OCI-LY7 (cell line): ENCODE data around the gene MRPS34. TPM values are rescaled to one million over a fixed set of nuclear protein-coding genes. Genes with fewer than 3 reads are reported as not detected.

Experiments
- BruUV-seq: library from RNA; stranded (reverse); fragments of 400-500 nt; replicated peaks from 2 replicates; lab custom pipeline; 2021; lab: Mats Ljungman, UMichigan
- CTCF ChIA-PET: fragments of 300-600 bp; sonication (Branson Sonifier 250); formaldehyde crosslinking; loops from one replicate; lab custom pipeline; 2022; ENCODE audit warnings: antibody characterized with exemption; ENCODE audit not compliant: unreplicated experiment; lab: Charles Lee
- POLR2A ChIA-PET: fragments of 300-600 bp; sonication (Branson Sonifier 250); formaldehyde crosslinking; loops from one replicate; lab custom pipeline; 2022; ENCODE audit warnings: antibody characterized with exemption; lab: Charles Lee
- DNase-seq: peaks from one replicate; pipeline ENCODE4 v3.0.0-alpha.2; 2015; ENCODE audit warnings: low spot score
- H2AFZ ChIP-seq: fragments of 200-600 bp; sonication (generic), shearing (Covaris generic); 2 replicates; pipeline ENCODE4 v1.6.1; 2014; ENCODE audit warnings: mild to moderate bottlenecking, antibody characterized with exemption, low read length, moderate library complexity
- H3K27ac ChIP-seq: fragments of 200-600 bp; sonication (generic); 2 replicates; pipeline ENCODE4 v1.5.1; 2014; ENCODE audit warnings: mixed run types, low read depth, mild to moderate bottlenecking, moderate library complexity, low read length, inconsistent platforms; ENCODE audit not compliant: poor library complexity, severe bottlenecking
- H3K36me3 ChIP-seq: fragments of 200-600 bp; sonication (generic); 2 replicates; pipeline ENCODE4 v1.6.1; 2014; ENCODE audit warnings: mild to moderate bottlenecking, antibody characterized with exemption, low read length, moderate library complexity, mixed read lengths; ENCODE audit not compliant: insufficient read depth
- H3K4me1 ChIP-seq: fragments of 200-600 bp; sonication (generic); 2 replicates; pipeline ENCODE4 v1.5.1; 2014; ENCODE audit warnings: mild to moderate bottlenecking, low read length; ENCODE audit not compliant: insufficient read depth, poor library complexity, severe bottlenecking
- H3K4me2 ChIP-seq: fragments of 200-600 bp; sonication (generic); 2 replicates; pipeline ENCODE4 v1.6.1; 2014; ENCODE audit warnings: mild to moderate bottlenecking, low read length
- H3K4me3 ChIP-seq: fragments of 200-600 bp; sonication (generic); 2 replicates; pipeline ENCODE4 v1.5.1; 2014; ENCODE audit warnings: mild to moderate bottlenecking, low read depth, low read length; ENCODE audit not compliant: poor library complexity, severe bottlenecking
- H3K79me2 ChIP-seq: fragments of 200-600 bp; sonication (generic); 2 replicates; pipeline ENCODE4 v1.6.1; 2016; ENCODE audit warnings: low read depth, mild to moderate bottlenecking, low read length, moderate library complexity, mixed read lengths; ENCODE audit not compliant: insufficient read depth
- H3K9me2 ChIP-seq: fragments of 200-600 bp; sonication (generic); 2 replicates; pipeline ENCODE4 v1.6.1; 2016; ENCODE audit warnings: mild to moderate bottlenecking, low read length, mixed read lengths; ENCODE audit not compliant: insufficient read depth
- H3K9me3 ChIP-seq: fragments of 200-600 bp; sonication (generic); 2 replicates; pipeline ENCODE4 v1.6.1; 2014; ENCODE audit warnings: mild to moderate bottlenecking, mixed run types, low read length, mixed read lengths
- H4K20me1 ChIP-seq: fragments of 200-600 bp; sonication (generic); 2 replicates; pipeline ENCODE4 v1.6.1; 2014; ENCODE audit warnings: mild to moderate bottlenecking, antibody characterized with exemption, low read length, moderate library complexity, mixed read lengths; ENCODE audit not compliant: insufficient read depth
- CTCF ChIP-seq: fragments of 200-600 bp; sonication (generic); conservative IDR thresholded peaks from 2 replicates; pipeline ENCODE4 v1.5.1; 2014; ENCODE audit warnings: mild to moderate bottlenecking, antibody characterized with exemption, low read length, moderate library complexity, mixed read lengths
- EZH2phosphoT487 ChIP-seq: fragments of 200-600 bp; sonication (generic); IDR thresholded peaks from 2 replicates; pipeline ENCODE4 v1.6.1; 2018; ENCODE audit warnings: low read depth, borderline replicate concordance, mild to moderate bottlenecking, mixed run types, antibody characterized with exemption, low read length, moderate library complexity, mixed read lengths
- intact Hi-C: fragments of 100-400 bp; cut with micrococcal nuclease; formaldehyde crosslinking; loops from one replicate; pipeline ENCODE4 v1.10.0; 2022; ENCODE audit not compliant: unreplicated experiment
- total RNA-seq, 2 experiments: library from RNA; depleted of rRNA in 1 of 2; stranded (reverse); fragments of >200 nt in 1 of 2; shearing (Covaris generic) in 1 of 2; gene quantifications; 2 replicates each; pipeline ENCODE4 v1.2.3, GENCODE V29; 2014 to 2022

Gene MRPS34
- total RNA-seq, 2 experiments from 2014 or later = 170 to 196 TPM

GRCh38 chr16:1770328-1771187 lies 2.4 kb downstream of the MRPS34 start:
- peak; percentile 18 for DNase-seq
- Histone ChIP-seq H3K79me2 (peaks cover 26% of the 10 kb centered on the region; the same call in 1 of the 2 replicates), H3K9me2 (no peaks in the 10 kb centered on the region), H3K4me1 (peaks cover 23% of the 10 kb centered on the region), H2AFZ (no peak overlapping the region), H3K27ac (peak overlapping the region; percentile 89), H4K20me1 (no peaks in the 10 kb centered on the region), H3K4me2 (peak overlapping the region; percentile 100), H3K4me3 (peak overlapping the region; percentile 98), H3K36me3 (peaks cover 66% of the 10 kb centered on the region), H3K9me3 (no peaks in the 10 kb centered on the region)
- no peak for TF ChIP-seq CTCF
- no peak for TF ChIP-seq EZH2phosphoT487
- intact Hi-C loops = loop anchor here (5.0 kb wide), 1 partner anchor 158 kb away; the partner anchor contains the start of genes CRAMP1 and IFT140
- CTCF ChIA-PET = no interaction called here
- POLR2A ChIA-PET = no interaction called here
- no TSS peak for BruUV-seq

- Histone ChIP-seq H4K20me1 (no peaks in the 10 kb centered on the region), H3K27ac (no peak overlapping the region)
Observed at GRCh38 chr16:1769402-1770300, 3.3 kb downstream of the MRPS34 start.

More at GRCh38 chr16:1769402-1770300, 3.3 kb downstream of the MRPS34 start:
- TF ChIP-seq CTCF (no peak), EZH2phosphoT487 (no peak)
- peaks cover 66% of the 10 kb centered on the region for H3K36me3 ChIP-seq
- H3K9me2 ChIP-seq = no peaks in the 10 kb centered on the region
- no peak overlapping the region for H2AFZ ChIP-seq
- POLR2A ChIA-PET = no interaction called here
- CTCF ChIA-PET = no interaction called here
- H3K9me3 ChIP-seq = no peaks in the 10 kb centered on the region
- H3K4me2 ChIP-seq = peak overlapping the region; percentile 100; the same call in 1 of the 2 replicates
- BruUV-seq = no TSS peak
- intact Hi-C loops = loop anchor here (5.0 kb wide), 1 partner anchor 157 kb away; the partner anchor contains the start of genes CRAMP1 and IFT140
- H3K4me1 ChIP-seq = peaks cover 17% of the 10 kb centered on the region
- H3K79me2 ChIP-seq = peaks cover 24% of the 10 kb centered on the region; the same call in 1 of the 2 replicates
- H3K4me3 ChIP-seq = peak overlapping the region; percentile 98
- no peak for DNase-seq
